MM.1S (cell line): Measurements from ENCODE around the gene RCVRN.

Experiments
- DNase-seq: peaks from one replicate; pipeline ENCODE4 v3.0.0-alpha.2; 2015
- H2AFZ ChIP-seq: fragments of 300-600 bp; sonication (generic); 2 replicates; pipeline ENCODE4 v1.6.0; 2016; ENCODE audit warnings: antibody characterized with exemption, low read length
- H3F3A ChIP-seq: fragments of 300-600 bp; sonication (generic); 2 replicates; pipeline ENCODE4 v1.6.1; 2016; ENCODE audit warnings: mild to moderate bottlenecking, antibody characterized with exemption, low read length, moderate library complexity, mixed read lengths; ENCODE audit not compliant: insufficient read depth
- H3K27ac ChIP-seq: fragments of 300-600 bp; sonication (generic); 2 replicates; pipeline ENCODE4 v1.5.1; 2016; ENCODE audit warnings: mild to moderate bottlenecking, low read length
- H3K27me3 ChIP-seq: fragments of 300-600 bp; sonication (generic); replicated peaks from 2 replicates; pipeline ENCODE4 v1.6.0; 2016; ENCODE audit warnings: low read length; ENCODE audit not compliant: insufficient read depth
- H3K36me3 ChIP-seq: fragments of 300-600 bp; sonication (generic); replicated peaks from 2 replicates; pipeline ENCODE4 v1.6.1; 2016; ENCODE audit warnings: mild to moderate bottlenecking, low read length, mixed read lengths; ENCODE audit not compliant: insufficient read depth
- H3K4me1 ChIP-seq: fragments of 300-600 bp; sonication (generic); 2 replicates; pipeline ENCODE4 v1.6.1; 2016; ENCODE audit warnings: low read length, mixed read lengths
- H3K4me2 ChIP-seq: fragments of 300-600 bp; sonication (generic); 2 replicates; pipeline ENCODE4 v1.6.0; 2016; ENCODE audit warnings: low read depth, low read length
- H3K4me3 ChIP-seq: fragments of 300-600 bp; sonication (generic); 2 replicates; pipeline ENCODE4 v1.5.1; 2016; ENCODE audit warnings: low read length, mixed read lengths
- H3K79me2 ChIP-seq: fragments of 300-600 bp; sonication (generic); 2 replicates; pipeline ENCODE4 v1.6.1; 2016; ENCODE audit warnings: mixed run types, low read length, mixed read lengths
- H3K9ac ChIP-seq: fragments of 300-600 bp; sonication (generic); 2 replicates; pipeline ENCODE4 v1.6.1; 2016; ENCODE audit warnings: low read length, mixed read lengths
- H3K9me2 ChIP-seq: fragments of 300-600 bp; sonication (generic); replicated peaks from 2 replicates; pipeline ENCODE4 v1.6.1; 2016; ENCODE audit warnings: mild to moderate bottlenecking, low read length, mixed read lengths; ENCODE audit not compliant: insufficient read depth
- H3K9me3 ChIP-seq: fragments of 300-600 bp; sonication (generic); replicated peaks from 2 replicates; pipeline ENCODE4 v1.6.1; 2016; ENCODE audit warnings: mild to moderate bottlenecking, low read length, mixed read lengths; ENCODE audit not compliant: insufficient read depth
- H4K20me1 ChIP-seq: fragments of 300-600 bp; sonication (generic); 2 replicates; pipeline ENCODE4 v1.6.1; 2016; ENCODE audit warnings: mild to moderate bottlenecking, low read length, moderate library complexity, mixed read lengths; ENCODE audit not compliant: insufficient read depth
- CTCF ChIP-seq: fragments of 300-600 bp; sonication (generic); IDR thresholded peaks from 2 replicates; pipeline ENCODE4 v1.5.1; 2016; ENCODE audit warnings: antibody characterized with exemption, low read length, mixed read lengths
- EZH2 ChIP-seq: fragments of 300-600 bp; sonication (generic); optimal IDR thresholded peaks from 2 replicates; pipeline ENCODE3; 2017; ENCODE audit warnings: low read depth, mild to moderate bottlenecking, antibody characterized with exemption, low read length, mixed read lengths
- EZH2phosphoT487 ChIP-seq: fragments of 300-600 bp; sonication (generic); IDR thresholded peaks from 2 replicates; pipeline ENCODE4 v1.6.1; 2018; ENCODE audit warnings: antibody characterized with exemption, low read length

The RCVRN gene

GRCh38 chr17:9937901-9938300 lies 32.8 kb upstream of the RCVRN start:
- H3K9me3 ChIP-seq: no peaks in the 10 kb centered on the region
- H3F3A ChIP-seq: no peaks in the 10 kb centered on the region
- H3K9me2 ChIP-seq: no peaks in the 10 kb centered on the region
- no peaks in the 10 kb centered on the region for H3K79me2 ChIP-seq
- H3K4me3 ChIP-seq: no peak overlapping the region
- TF ChIP-seq CTCF: no peak
- TF ChIP-seq EZH2: no peak
- no peak for TF ChIP-seq EZH2phosphoT487
- H4K20me1 ChIP-seq: no peaks in the 10 kb centered on the region
- no peak overlapping the region for H3K4me2 ChIP-seq
- H2AFZ ChIP-seq: no peak overlapping the region
- no peaks in the 10 kb centered on the region for H3K4me1 ChIP-seq
- no peaks in the 10 kb centered on the region for H3K27me3 ChIP-seq
- no peaks in the 10 kb centered on the region for H3K36me3 ChIP-seq
- no peak overlapping the region for H3K9ac ChIP-seq
- no peak for DNase-seq
- H3K27ac ChIP-seq: no peak overlapping the region

- H3K27ac ChIP-seq: no peak overlapping the region
- H3F3A ChIP-seq: no peaks in the 10 kb centered on the region
- H3K4me3 ChIP-seq: no peak overlapping the region
- H3K9me3 ChIP-seq: no peaks in the 10 kb centered on the region
- no peaks in the 10 kb centered on the region for H3K4me1 ChIP-seq
- H3K27me3 ChIP-seq: no peaks in the 10 kb centered on the region
- no peaks in the 10 kb centered on the region for H3K79me2 ChIP-seq
- H3K4me2 ChIP-seq: no peak overlapping the region
- TF ChIP-seq EZH2phosphoT487 (no peak), EZH2 (no peak), CTCF (no peak)
- no peaks in the 10 kb centered on the region for H3K9me2 ChIP-seq
- no peaks in the 10 kb centered on the region for H4K20me1 ChIP-seq
- H2AFZ ChIP-seq: no peak overlapping the region
- H3K9ac ChIP-seq: no peak overlapping the region
- DNase-seq: no peak
- no peaks in the 10 kb centered on the region for H3K36me3 ChIP-seq
Measured at GRCh38 chr17:9937241-9937761, 32.2 kb upstream of the RCVRN start.

GRCh38 chr17:9936095-9936494 lies 31.0 kb upstream of the RCVRN start:
- Histone ChIP-seq H2AFZ (no peak overlapping the region), H3K27me3 (no peaks in the 10 kb centered on the region), H3K36me3 (no peaks in the 10 kb centered on the region), H3K9me2 (no peaks in the 10 kb centered on the region), H3K4me2 (no peak overlapping the region), H3K4me3 (no peak overlapping the region), H3K4me1 (no peaks in the 10 kb centered on the region), H3K9me3 (no peaks in the 10 kb centered on the region), H4K20me1 (no peaks in the 10 kb centered on the region), H3K27ac (no peak overlapping the region), H3K79me2 (no peaks in the 10 kb centered on the region), H3F3A (no peaks in the 10 kb centered on the region), H3K9ac (no peak overlapping the region)
- no peak for TF ChIP-seq EZH2phosphoT487
- no peak for TF ChIP-seq EZH2
- TF ChIP-seq CTCF: no peak
- no peak for DNase-seq
